HCT116 (cell line): ENCODE results near the gene TMEM203. TPM values are rescaled to one million over a fixed set of nuclear protein-coding genes. Genes with fewer than 3 reads are reported as not detected.

Experiments used
- ATAC-seq: fragments of 200-7000 bp; cut with Tn5 transposase; 2 replicates; pipeline ENCODE4 v1.9.1; 2020; ENCODE audit warnings: mild to moderate bottlenecking, moderate library complexity
- BruUV-seq: library from RNA; stranded (reverse); fragments of 400-500 nt; replicated peaks from 2 replicates; lab custom pipeline; 2021; lab: Mats Ljungman, UMichigan
- CTCF ChIA-PET: fragments of 300-600 bp; sonication (Branson Sonifier 250); formaldehyde crosslinking; loops from one replicate; lab custom pipeline; 2021; ENCODE audit warnings: antibody characterized with exemption; lab: Charles Lee
- POLR2A ChIA-PET: fragments of 300-600, 350-600 bp; sonication (Branson Sonifier 250); formaldehyde crosslinking; loops from one replicate; lab custom pipeline; 2021; ENCODE audit warnings: antibody characterized with exemption; lab: Charles Lee
- RAD21 ChIA-PET, 2 experiments: fragments of 300-600 bp; sonication (Branson Sonifier 250); formaldehyde crosslinking; loops; one replicate each; lab custom pipeline; 2023; ENCODE audit warnings: low total read pairs in 2 of 2; ENCODE audit not compliant: uncharacterized antibody in 2 of 2, unreplicated experiment in 2 of 2, low non-redundant PET in 1 of 2; lab: Charles Lee
- DNase-seq: peaks from one replicate; pipeline ENCODE4 v3.0.0-alpha.2; 2010; ENCODE audit warnings: low read depth, low spot score
- H2AFZ ChIP-seq: fragments of 200-600 bp; shearing (Covaris generic), sonication (generic); 2 replicates; pipeline ENCODE4 v1.6.1; 2017; ENCODE audit warnings: low read depth, mixed run types, mixed read lengths, antibody characterized with exemption, low read length; ENCODE audit not compliant: poor library complexity, severe bottlenecking
- H3K27ac ChIP-seq: 2 replicates; pipeline ENCODE4 v1.5.1; 2012; ENCODE audit warnings: low read depth, low read length
- H3K27me3 ChIP-seq: fragments of 200-600 bp; sonication (generic); 2 replicates; pipeline ENCODE4 v1.6.1; 2016; ENCODE audit warnings: mixed run types, low read length, mixed read lengths; ENCODE audit not compliant: insufficient read depth
- H3K36me3 ChIP-seq, 2 experiments: fragments of 200-500 bp in 1 of 2; fragments of 200-600 bp in 1 of 2; sonication (Bioruptor generic) in 1 of 2; sonication (generic) in 1 of 2; 2 replicates each; pipeline versions ENCODE4 v1.5.1 to v1.6.1; 2014 to 2016; ENCODE audit warnings: low read length in 2 of 2, inconsistent platforms in 1 of 2, mixed read lengths in 1 of 2, mixed run types in 1 of 2; ENCODE audit not compliant: insufficient read depth in 2 of 2, control insufficient read depth in 1 of 2
- H3K4me1 ChIP-seq, 2 experiments: fragments of 200-600 bp in 1 of 2; sonication (generic) in 1 of 2; 2 replicates each; pipeline versions ENCODE4 v1.5.1 to v1.6.1; 2012 to 2017; ENCODE audit warnings: low read length in 2 of 2, inconsistent platforms in 1 of 2, mild to moderate bottlenecking in 1 of 2, mixed read lengths in 1 of 2, mixed run types in 1 of 2, moderate library complexity in 1 of 2; ENCODE audit not compliant: insufficient read depth in 2 of 2, control insufficient read depth in 1 of 2
- H3K4me2 ChIP-seq: fragments of 200-600 bp; sonication (generic); 2 replicates; pipeline ENCODE4 v1.6.1; 2017; ENCODE audit warnings: mixed run types, low read length, mixed read lengths
- H3K4me3 ChIP-seq, 2 experiments: fragments of 200-600 bp in 1 of 2; sonication (generic) in 1 of 2; replicated peaks in 1 of 2; 2 replicates each; pipeline ENCODE4 v1.5.1; 2011 to 2016; ENCODE audit warnings: low read length in 2 of 2, control low read depth in 1 of 2, low read depth in 1 of 2, mild to moderate bottlenecking in 1 of 2, mixed read lengths in 1 of 2, mixed run types in 1 of 2
- H3K79me2 ChIP-seq: fragments of 200-600 bp; sonication (generic); 2 replicates; pipeline ENCODE4 v1.6.1; 2017; ENCODE audit warnings: mild to moderate bottlenecking, mixed run types, low read length, moderate library complexity, mixed read lengths; ENCODE audit not compliant: insufficient read depth
- H3K9ac ChIP-seq: fragments of 200-600 bp; sonication (generic); 2 replicates; pipeline ENCODE4 v1.6.1; 2016; ENCODE audit warnings: low read length, mixed read lengths
- H3K9me2 ChIP-seq: fragments of 200-600 bp; sonication (generic), shearing (Covaris generic); 2 replicates; pipeline ENCODE4 v1.6.1; 2017; ENCODE audit warnings: mixed run types, mild to moderate bottlenecking, moderate library complexity; ENCODE audit not compliant: insufficient read depth
- H3K9me3 ChIP-seq, 2 experiments: fragments of 200-500 bp in 1 of 2; fragments of 200-600 bp in 1 of 2; sonication (Bioruptor generic) in 1 of 2; sonication (generic) in 1 of 2; 2 replicates each; pipeline ENCODE4 v1.6.1; 2014 to 2017; ENCODE audit warnings: low read length in 2 of 2, mixed read lengths in 2 of 2, inconsistent platforms in 1 of 2, low read depth in 1 of 2, mild to moderate bottlenecking in 1 of 2, mixed run types in 1 of 2, moderate library complexity in 1 of 2; ENCODE audit not compliant: control insufficient read depth in 1 of 2, insufficient read depth in 1 of 2
- H4K20me1 ChIP-seq: fragments of 200-600 bp; sonication (generic), shearing (Covaris generic); 2 replicates; pipeline ENCODE4 v1.6.1; 2017; ENCODE audit warnings: mixed run types, mild to moderate bottlenecking, moderate library complexity; ENCODE audit not compliant: insufficient read depth
- CTCF ChIP-seq, 3 experiments: fragments of 200-600 bp in 1 of 3; sonication (generic) in 1 of 3; IDR thresholded peaks in 2 of 3; conservative IDR thresholded peaks in 1 of 3; 2 replicates each; pipeline ENCODE4 v1.5.1; 2012 to 2017; ENCODE audit warnings: low read depth in 2 of 3, low read length in 2 of 3, antibody characterized with exemption in 1 of 3, borderline replicate concordance in 1 of 3, control low read depth in 1 of 3, mild to moderate bottlenecking in 1 of 3, mixed read lengths in 1 of 3, mixed run types in 1 of 3, moderate library complexity in 1 of 3; ENCODE audit not compliant: insufficient read depth in 1 of 3
- EGR1 ChIP-seq: IDR thresholded peaks from 2 replicates; pipeline ENCODE4 v1.6.1; 2012; ENCODE audit warnings: low read depth
- ELF1 ChIP-seq: IDR thresholded peaks from 2 replicates; pipeline ENCODE4 v1.6.1; 2012; ENCODE audit warnings: low read depth, borderline replicate concordance
- EZH2 ChIP-seq: fragments of 200-600 bp; sonication (generic); IDR thresholded peaks from 2 replicates; pipeline ENCODE4 v1.6.1; 2017; ENCODE audit warnings: antibody characterized with exemption, mixed run types
- EZH2phosphoT487 ChIP-seq: fragments of 200-600 bp; IDR thresholded peaks from 2 replicates; pipeline ENCODE4 v1.6.1; 2018; ENCODE audit warnings: antibody characterized with exemption, borderline replicate concordance
- MAX ChIP-seq: IDR thresholded peaks from 2 replicates; pipeline ENCODE4 v1.6.1; 2012
- SP1 ChIP-seq: IDR thresholded peaks from 2 replicates; pipeline ENCODE4 v1.6.1; 2012; ENCODE audit warnings: low read depth
- SRF ChIP-seq: IDR thresholded peaks from 2 replicates; pipeline ENCODE4 v1.6.1; 2012; ENCODE audit warnings: low read depth
- ZBTB33 ChIP-seq: IDR thresholded peaks from 2 replicates; pipeline ENCODE4 v1.6.1; 2011; ENCODE audit warnings: mild to moderate bottlenecking, low read length, moderate library complexity; ENCODE audit not compliant: insufficient replicate concordance; ENCODE audit errors: extremely low read depth
- intact Hi-C: fragments of 100-400 bp; cut with micrococcal nuclease; formaldehyde crosslinking; loops from 2 replicates; pipeline ENCODE4 v1.10.0; 2022
- total RNA-seq: library from RNA; stranded (reverse); gene quantifications from one replicate; pipeline ENCODE4 v1.2.1, GENCODE V29; 2021; ENCODE audit not compliant: unreplicated experiment

TMEM203 gene
- total RNA-seq, 1 experiment from 2014 or later, result 45.0 TPM

DNA sequence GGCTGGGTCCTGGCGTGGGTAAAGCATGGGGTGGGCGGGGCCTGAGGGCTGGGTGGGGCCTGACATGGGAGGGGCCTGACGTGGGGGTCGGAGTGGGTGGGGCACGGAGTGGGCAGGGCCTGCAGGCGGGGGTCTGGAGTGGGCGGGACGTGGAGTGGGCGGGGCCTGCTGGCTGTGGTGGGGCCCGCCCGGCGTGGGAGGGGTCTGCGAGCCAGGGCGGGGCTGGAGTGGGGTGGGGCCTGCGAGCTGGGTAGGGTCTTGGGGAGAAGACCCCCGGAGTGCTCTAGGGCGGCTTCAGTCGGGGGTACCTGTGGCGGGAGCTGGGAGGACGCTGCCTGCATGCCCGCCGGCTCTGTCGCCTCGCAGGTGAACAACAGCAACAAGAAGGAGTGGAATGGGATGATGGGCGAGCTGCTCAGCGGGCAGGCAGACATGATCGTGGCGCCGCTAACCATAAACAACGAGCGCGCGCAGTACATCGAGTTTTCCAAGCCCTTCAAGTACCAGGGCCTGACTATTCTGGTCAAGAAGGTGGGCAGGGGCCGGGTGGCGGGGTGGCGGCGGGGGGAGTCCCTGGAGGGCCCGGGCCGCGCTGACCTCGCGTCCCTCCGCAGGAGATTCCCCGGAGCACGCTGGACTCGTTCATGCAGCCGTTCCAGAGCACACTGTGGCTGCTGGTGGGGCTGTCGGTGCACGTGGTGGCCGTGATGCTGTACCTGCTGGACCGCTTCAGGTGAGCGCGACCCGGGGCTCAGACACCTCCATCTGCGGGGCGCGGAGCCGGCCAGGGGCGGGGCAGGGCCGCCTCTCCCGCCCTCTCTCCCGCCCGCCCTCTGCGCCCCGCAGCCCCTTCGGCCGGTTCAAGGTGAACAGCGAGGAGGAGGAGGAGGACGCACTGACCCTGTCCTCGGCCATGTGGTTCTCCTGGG, 43.6 kb downstream of the TMEM203 start:
- Histone ChIP-seq H3K9me2 (no peaks in the 10 kb centered on the region), H3K4me3 (peak overlapping the region; percentile 59 to 70), H3K9ac (peak overlapping the region; percentile 77), H3K9me3 (no peaks in the 10 kb centered on the region), H3K4me2 (peak overlapping the region; percentile 98), H3K36me3 (no peaks in the 10 kb centered on the region), H3K4me1 (peaks cover 7 to 52% of the 10 kb centered on the region in 2 experiments; a peak in 3 of 4 replicates), H3K27ac (peak overlapping the region; percentile 82), H2AFZ (no peak overlapping the region), H3K79me2 (no peaks in the 10 kb centered on the region), H4K20me1 (no peaks in the 10 kb centered on the region), H3K27me3 (no peaks in the 10 kb centered on the region)
- TF ChIP-seq SP1 (no peak), MAX (no peak)
- intact Hi-C loops, result loop anchor here (2.0 kb wide), 2 partner anchors 43 to 61 kb away; partner anchors contain the start of gene RNF208
- RAD21 ChIA-PET, result interaction anchor here in 1 of 2 experiments (0.7 to 1.0 kb wide), 3 partner anchors 11 to 132 kb away, joined by 3 to 7 read pairs (median 4); no protein-coding TSS in a partner anchor
- POLR2A ChIA-PET, result interaction anchor here (0.7 to 2.5 kb wide), 12 partner anchors 8 to 102 kb away, joined by 3 to 16 read pairs (median 5); partner anchors contain the start of genes ANAPC2, LRRC26, SSNA1 and TUBB4B
- CTCF ChIA-PET, result interaction anchor here (1.1 to 1.9 kb wide), 5 partner anchors 10 to 75 kb away, joined by 3 to 15 read pairs (median 7); partner anchors contain the start of gene SSNA1
- no TSS peak for BruUV-seq
- DNase-seq (peak; percentile 36), ATAC-seq (peak; percentile 43)

DNA sequence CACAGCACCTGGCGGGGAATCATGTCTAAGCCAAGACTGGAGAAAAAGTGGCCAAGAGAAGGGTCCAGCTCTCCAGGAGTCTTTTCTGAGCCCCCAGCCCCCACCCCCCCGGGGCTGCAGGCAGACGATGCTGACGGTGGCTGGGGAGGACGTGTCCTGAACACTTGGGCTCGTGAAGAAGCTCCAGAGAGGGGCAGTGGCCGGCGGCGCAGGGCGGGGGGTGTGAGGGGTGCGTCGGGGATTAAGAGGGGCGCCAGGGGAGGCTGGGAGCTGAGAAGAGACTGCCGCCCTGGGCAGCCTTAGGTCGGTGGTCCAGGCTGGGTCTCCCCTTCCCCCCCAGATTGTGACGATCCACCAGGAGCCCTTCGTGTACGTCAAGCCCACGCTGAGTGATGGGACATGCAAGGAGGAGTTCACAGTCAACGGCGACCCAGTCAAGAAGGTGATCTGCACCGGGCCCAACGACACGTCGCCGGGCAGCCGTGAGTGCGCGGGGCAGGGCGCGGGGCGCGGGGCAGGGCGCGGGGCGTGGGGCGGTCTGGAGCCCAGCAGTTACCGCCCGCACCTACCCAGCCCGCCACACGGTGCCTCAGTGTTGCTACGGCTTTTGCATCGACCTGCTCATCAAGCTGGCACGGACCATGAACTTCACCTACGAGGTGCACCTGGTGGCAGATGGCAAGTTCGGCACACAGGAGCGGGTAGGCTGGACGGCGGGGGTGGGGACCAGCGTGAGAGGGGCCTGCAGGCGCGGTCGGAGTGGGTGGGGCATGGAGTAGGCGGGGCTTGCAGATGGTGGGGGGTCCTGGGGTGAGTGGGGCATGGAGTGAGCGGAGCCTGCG, 44.5 kb downstream of the TMEM203 start:
- H3K4me3 ChIP-seq, result peak overlapping the region in 1 of 2 experiments; percentile 70; a peak in 3 of 4 replicates
- DNase-seq (no peak), ATAC-seq (peak; percentile 30)
- no peaks in the 10 kb centered on the region for H3K27me3 ChIP-seq
- BruUV-seq, result no TSS peak
- ChIA-PET POLR2A (interaction anchor here (0.6 to 2.5 kb wide), 5 partner anchors 9 to 80 kb away, joined by 3 to 12 read pairs (median 4); partner anchors contain the start of genes LRRC26, SSNA1 and TUBB4B), RAD21 (interaction anchor here in 1 of 2 experiments (1.0 kb wide), 2 partner anchors 10 to 11 kb away, joined by 3 to 7 read pairs; no protein-coding TSS in a partner anchor), CTCF (interaction anchor here (1.1 to 1.5 kb wide), 2 partner anchors 10 to 76 kb away, joined by 3 to 7 read pairs; no protein-coding TSS in a partner anchor)
- H3K4me1 ChIP-seq, result peaks cover 7 to 53% of the 10 kb centered on the region in 2 experiments; a peak in 3 of 4 replicates
- H3K79me2 ChIP-seq, result no peaks in the 10 kb centered on the region
- H3K27ac ChIP-seq, result no peak overlapping the region
- peak overlapping the region; percentile 98 for H3K4me2 ChIP-seq
- no peak overlapping the region for H3K9ac ChIP-seq
- intact Hi-C loops, result no loop called here
- no peaks in the 10 kb centered on the region for H3K9me2 ChIP-seq
- H3K36me3 ChIP-seq, result no peaks in the 10 kb centered on the region
- no peaks in the 10 kb centered on the region for H3K9me3 ChIP-seq
- no peak overlapping the region for H2AFZ ChIP-seq
- H4K20me1 ChIP-seq, result no peaks in the 10 kb centered on the region
- TF ChIP-seq EGR1, result no peak
- TF ChIP-seq SRF, result no peak
- TF ChIP-seq SP1, result no peak
- no peak for TF ChIP-seq EZH2phosphoT487
- TF ChIP-seq CTCF (IDR thresholded peaks at IDR 0.05 in 2 of 3, conservative IDR thresholded peaks at IDR 0.05 in 1 of 3; ENCODE audit: borderline replicate concordance in 1 of 3, insufficient read depth in 1 of 3, low read depth in 2 of 3, low read length in 2 of 3), result peak in 1 of 3 experiments; percentile 4; a peak in 1 of 6 replicates
- no peak for TF ChIP-seq ELF1
- TF ChIP-seq ZBTB33, result no peak
- TF ChIP-seq EZH2, result no peak
